HG02943 (cell line): ENCODE data around the gene SNPH.
"Not testable (repeated sequence)": the region's sequence is repeated elsewhere in the genome, so short reads cannot be mapped to it uniquely, and the experiment has no call there.

Experiments
- ATAC-seq: cut with Tn5 transposase; IDR thresholded peaks from one replicate; pipeline ENCODE4 v1.9.1; 2021; ENCODE audit warnings: mild to moderate bottlenecking, low read depth, moderate library complexity; ENCODE audit not compliant: unreplicated experiment

The SNPH gene, protein sequence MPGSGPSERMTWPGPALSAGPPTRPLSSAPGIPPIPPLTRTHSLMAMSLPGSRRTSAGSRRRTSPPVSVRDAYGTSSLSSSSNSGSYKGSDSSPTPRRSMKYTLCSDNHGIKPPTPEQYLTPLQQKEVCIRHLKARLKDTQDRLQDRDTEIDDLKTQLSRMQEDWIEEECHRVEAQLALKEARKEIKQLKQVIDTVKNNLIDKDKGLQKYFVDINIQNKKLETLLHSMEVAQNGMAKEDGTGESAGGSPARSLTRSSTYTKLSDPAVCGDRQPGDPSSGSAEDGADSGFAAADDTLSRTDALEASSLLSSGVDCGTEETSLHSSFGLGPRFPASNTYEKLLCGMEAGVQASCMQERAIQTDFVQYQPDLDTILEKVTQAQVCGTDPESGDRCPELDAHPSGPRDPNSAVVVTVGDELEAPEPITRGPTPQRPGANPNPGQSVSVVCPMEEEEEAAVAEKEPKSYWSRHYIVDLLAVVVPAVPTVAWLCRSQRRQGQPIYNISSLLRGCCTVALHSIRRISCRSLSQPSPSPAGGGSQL

DNA sequence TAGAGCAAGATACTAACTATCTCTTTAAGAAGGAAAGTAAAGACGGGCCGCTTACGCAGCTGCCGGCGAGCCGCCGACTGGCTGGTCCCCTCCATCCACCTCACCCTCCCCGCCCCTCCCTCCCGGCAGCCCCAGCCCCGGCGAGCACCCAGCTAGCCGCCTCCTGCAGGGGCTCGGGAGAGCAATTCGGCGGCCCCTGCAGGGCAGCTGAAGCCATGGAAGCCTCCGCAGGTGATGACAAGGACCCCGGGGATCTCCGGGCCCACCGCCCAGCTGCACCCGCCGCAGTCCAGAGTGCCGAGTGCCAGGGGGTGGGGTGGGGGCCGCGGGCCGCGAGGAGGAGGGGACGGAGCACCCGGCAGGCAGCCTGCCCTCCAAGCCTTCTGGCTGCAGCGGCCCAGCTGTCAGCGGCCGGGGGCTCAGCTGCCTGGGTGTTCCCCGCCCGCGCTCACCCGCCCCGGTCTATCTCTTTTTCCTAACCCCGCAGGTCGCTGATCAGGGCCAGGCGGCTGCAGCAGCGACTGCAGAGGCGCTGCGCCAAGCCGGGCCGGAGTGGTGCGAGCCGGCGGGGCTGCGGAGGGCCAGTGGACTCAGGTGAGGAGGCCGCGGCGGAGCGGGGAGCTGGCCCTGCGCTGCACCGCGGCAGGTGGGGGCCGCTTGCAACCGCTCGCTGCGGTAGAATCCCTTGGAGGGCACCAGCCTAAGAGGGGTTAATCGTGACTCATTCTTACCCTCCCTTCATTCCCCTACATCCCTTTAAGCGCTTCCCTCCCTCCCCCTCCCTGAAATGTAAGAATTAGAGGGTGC lies at the start of gene SNPH:
SNPH (plus strand) TSS at position 128 of the 807 bp plus-strand sequence. CDS start 29,946 bp downstream, outside the sequence.
- no peak for ATAC-seq

DNA sequence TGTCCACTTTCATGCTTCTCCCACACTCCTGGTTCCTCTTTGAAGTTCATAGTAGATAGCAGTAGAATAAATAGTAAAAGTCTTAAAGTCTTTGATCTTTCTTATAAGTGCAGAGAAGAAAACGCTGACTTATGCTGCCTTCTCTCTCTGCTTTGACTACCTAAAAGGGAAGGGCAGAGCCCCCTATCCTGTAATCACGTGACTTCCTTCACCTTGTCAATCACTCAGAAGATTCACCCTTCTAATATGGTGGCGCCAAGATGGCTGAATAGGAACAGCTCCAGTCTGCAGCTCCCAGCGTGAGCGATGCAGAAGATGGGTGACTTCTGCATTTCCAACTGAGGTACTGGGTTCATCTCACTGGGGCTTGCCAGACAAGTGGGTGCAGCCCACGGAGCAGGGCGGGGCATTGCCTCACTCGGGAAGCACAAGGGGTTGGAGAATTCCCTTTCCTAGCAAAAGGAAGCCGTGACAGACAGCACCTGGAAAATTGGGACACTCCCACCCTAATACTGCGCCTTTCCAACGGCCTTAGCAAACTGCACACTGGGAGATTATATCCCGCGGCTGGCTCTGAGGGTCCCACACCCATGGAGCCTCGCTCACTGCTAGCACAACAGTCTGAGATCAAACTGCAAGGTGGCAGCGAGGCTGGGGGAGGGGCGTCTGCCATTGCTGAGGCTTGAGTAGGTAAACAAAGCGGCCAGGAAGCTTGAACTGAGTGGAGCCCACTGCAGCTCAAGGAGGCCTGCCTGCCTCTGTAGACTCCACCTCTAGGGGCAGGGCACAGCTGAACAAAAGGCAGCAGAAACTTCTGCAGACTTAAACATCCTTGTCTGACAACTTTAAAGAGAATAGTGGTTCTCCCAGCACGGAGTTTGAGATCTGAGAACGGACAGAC lies 49.3 kb upstream of the SNPH start:
- not testable (repeated sequence) for ATAC-seq

GRCh38 chr20:1222750-1223149 lies 43.3 kb upstream of the SNPH start:
- ATAC-seq: not testable (repeated sequence)

DNA sequence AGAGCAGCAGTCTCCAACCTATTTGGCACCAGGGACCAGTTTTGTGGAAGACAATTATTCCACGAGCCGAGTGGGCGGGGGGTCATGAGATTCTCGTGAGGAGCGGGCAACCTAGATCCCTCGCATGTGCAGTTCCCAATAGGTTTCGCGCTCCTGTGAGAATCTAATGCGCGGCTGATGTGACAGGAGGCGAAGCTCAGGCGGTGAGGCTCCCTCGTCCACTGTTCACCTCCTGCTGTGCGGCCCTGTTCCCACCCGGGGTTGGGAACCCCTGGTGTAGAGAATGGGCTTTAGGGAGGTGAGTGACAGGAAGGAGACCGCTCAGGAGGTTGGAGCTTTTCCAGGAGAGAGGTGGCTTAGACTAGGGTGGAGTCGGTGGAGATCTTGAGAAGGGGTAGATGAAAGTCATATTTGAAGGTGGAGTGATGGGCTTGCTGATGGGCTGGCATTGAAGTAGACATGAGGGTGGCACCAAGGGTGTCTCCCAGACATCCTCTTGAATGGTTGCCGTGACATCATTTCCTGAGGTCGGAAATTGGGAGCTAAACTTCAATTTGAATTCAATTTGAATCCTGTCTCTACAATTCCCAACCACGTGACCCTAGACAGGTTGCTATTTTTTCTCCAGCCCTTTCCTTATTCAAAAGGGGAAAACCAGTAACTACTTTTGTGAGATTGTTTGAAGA lies 41.7 kb upstream of the SNPH start:
- no peak for ATAC-seq

DNA sequence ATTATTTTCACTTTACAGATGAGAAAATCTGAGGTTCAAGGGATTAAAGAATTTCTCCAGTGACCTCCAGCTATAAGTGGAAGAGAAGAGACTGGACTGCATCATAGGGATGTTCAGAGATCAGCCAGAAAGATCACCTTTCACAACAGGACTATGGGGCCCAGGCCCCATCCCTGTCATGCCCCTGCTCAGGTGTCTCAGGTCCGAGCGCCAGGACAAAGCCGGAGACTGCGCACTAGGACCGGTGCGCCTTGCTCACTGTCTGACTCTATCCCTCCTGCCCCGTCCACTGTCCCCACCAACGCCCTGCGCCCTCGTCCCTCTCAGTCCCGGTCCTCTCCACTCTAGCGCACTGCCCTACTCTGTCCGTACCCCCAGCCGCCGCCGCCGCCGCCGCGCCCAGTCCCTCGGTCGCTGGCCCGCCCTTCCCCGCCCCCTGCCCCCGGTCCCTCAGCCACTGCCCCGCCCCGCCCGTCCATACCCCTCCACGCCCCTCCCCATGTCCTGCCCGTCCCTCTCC lies 40.8 kb upstream of the SNPH start:
- no peak for ATAC-seq

DNA sequence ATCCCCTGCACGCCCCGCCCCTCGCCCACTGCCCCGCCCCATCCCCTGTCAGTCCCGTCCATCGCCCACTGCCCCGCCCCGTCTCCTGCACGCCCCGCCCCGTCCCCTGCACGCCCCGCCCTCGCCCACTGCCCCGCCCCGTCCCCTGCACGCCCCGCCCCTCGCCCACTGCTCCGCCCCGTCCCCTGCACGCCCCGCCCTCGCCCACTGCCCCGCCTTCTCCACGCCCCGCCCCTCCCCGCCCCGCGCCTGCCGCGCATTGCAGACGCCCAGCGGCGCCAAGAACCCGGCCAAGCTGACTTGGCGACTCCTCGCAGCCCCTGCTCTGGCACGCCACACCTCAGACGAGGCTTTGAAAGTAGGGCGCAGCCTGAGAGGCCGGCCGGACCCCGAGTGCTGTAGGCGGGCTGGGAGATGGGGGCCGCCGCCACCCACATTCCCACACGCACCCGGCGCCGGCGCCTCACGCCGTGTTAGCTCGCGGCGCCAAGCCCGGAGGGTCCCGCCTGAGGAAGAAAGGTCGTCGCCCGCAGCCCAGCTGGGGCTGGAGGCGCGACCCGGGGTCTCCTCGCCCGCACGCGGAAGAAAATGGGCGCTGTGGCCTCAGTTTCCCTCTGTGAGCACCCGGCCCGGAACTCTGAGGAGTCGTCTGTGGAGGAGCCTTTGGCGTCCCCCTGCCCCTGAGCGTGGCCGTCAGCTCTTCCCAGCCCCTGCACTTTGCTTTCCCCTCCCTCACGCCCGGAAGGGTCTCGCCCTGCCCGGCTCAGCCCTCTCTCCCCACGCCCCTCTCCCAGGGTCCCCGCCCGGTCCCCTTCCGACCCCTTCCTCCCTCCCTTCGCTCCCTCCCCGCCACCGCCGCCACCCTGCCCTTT lies 40.1 kb upstream of the SNPH start, which contains the start of gene RAD21L1:
RAD21L1 (plus strand) TSS at position 262 of the 872 bp plus-strand sequence. CDS start 2,410 bp downstream, outside the sequence.
- no peak for ATAC-seq

DNA sequence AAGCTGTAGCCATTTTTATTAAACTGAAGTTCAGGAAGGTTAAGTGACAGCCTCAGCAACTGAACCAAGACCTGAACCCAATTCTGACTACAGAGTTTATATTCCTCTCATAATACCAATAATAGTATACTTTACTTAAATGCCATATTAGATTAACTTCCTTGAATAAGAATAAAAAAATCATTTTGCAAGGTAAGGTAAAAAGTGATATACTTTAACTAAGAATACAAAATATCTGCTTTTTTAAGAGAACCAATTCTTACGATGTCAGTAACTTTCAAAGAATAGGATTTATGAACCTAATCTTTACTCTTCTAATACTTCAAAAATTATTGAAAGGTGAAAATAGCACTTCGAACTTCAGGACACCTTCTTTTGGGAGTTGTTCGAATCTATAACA lies 36.6 kb upstream of the SNPH start:
- ATAC-seq: no peak

GRCh38 chr20:1232286-1233111 lies 33.6 kb upstream of the SNPH start:
- ATAC-seq: no peak

DNA sequence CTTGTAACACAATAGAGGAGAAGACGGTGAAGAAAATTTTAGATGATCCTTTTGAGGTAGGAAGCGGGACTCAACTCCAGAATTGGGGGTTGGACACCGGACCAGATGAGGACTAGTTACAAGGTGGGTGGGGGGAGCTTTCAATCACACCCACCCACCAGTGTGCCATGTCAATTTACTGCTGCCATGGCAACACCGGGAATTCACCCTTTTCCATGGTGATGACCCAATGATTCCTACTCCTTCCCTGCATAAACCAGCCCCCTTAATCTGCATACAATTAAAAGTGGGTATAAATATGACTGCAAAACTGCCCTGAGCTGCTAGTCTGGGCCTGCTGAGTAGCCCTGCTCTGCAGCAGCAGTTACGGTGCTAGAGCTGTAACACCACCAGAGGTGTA lies 25.5 kb upstream of the SNPH start:
- ATAC-seq: no peak

DNA sequence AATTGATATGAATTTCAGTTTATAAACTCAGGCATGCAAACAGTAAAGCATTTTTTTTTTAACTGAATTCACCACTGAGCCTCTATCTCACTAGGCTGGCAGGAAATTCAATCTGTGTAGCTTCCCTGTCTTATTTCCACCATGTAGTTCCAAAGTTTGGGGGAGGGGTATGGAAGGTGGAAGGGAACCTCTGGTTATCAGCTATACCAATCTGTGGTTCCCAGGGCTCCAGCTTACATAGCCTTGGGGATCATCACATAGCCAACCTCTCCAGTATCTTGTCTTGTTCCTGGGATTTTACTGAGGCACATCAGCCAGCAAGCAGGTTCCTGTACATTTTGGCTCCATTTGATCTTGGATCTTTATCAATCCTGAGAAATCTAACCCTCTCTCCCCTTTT lies 24.6 kb upstream of the SNPH start:
- no peak for ATAC-seq

DNA sequence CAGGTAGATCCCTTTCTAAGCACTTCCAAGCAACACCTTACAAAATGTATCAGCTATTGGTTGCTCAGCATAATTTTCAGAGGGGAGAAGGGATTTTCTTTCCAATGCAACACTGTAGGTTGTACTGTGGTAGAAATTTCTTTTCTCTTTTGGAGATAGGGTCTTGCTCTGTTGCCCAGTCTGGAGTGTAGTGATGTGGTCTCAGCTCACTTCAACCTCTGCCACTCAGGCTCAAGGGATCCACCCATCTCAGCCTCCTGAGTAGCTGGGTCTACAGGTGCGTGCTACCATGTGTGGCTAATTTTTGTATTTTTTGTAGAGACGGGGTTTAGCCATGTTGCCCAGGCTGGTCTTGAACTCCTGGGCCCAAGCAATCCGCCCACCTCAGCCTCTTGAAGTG lies 24.0 kb upstream of the SNPH start:
- no peak for ATAC-seq

- no peak for ATAC-seq
Measured at GRCh38 chr20:1242530-1242929, 23.6 kb upstream of the SNPH start.

DNA sequence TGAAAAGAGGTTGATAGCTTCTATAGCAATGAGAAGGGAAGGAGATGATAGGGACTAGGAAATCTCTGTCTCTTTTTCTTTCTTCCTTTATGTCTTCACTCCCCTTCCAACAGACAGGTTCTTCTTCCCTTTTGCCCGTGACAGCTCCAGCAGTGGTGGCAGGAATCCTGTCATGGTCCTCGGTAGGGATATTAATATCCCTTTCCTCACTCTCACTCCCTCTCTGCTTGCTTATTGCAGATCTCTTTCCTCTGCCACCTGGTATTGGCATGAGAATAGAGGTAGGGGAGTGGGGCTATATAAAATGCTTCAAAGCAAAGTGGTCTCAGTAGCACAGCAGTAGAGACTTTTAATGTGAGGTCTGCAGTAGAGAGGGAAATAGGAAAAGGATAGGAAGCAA lies 20.5 kb upstream of the SNPH start:
- no peak for ATAC-seq

GRCh38 chr20:1247689-1248088 lies 18.4 kb upstream of the SNPH start:
- ATAC-seq: no peak

DNA sequence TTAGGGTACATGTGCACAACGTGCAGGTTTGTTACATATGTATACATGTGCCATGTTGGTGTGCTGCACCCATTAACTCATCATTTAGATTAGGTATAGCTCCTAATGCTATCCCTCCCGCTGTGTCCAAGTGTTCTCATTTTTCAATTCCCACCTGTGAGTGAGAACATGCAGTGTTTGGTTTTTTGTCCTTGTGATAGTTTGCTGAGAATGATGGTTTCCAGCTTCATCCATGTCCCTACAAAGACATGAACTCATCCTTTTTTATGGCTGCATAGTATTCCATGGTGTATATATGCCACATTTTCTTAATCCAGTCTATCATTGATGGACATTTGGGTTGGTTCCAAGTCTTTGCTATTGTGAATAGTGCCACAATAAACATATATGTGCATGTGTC lies 15.8 kb upstream of the SNPH start:
- not testable (repeated sequence) for ATAC-seq

DNA sequence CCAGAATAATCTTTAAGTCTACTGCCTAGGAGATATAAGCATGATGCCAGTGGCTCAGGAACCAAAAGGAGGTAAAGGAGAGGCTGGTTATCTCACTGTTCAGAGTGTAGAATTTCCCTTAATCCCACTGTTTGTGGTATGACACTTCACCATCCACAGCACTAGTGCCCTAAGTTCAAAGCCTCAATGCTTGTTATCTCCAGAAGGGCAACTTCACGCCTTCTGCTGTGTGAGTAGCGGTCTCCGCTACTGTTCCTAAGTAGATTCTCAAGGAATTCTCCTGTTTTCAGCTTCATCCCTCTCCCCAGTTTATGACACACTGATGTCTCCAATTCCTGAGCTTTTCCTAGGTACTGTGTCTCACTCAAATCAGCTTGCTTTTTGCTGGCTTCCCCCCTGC lies 13.7 kb upstream of the SNPH start:
- no peak for ATAC-seq

DNA sequence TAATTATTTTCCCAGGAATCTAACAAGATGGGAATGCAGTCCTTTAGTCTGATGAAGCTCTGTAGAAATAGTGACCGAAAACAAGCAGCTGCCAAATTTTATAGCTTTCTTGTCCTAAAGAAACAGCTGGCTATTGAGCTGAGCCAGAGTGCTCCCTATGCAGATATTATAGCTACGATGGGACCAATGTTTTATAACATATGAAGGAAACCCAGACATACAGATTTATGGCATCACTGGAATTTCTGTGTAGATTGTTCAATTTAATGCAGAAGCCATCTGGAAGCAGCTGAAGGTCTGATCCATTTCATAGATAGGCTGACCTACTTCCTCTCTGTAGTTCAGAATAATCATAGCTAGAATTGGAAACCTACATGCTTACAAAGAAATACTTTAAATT lies 11.8 kb upstream of the SNPH start:
- ATAC-seq: no peak

DNA sequence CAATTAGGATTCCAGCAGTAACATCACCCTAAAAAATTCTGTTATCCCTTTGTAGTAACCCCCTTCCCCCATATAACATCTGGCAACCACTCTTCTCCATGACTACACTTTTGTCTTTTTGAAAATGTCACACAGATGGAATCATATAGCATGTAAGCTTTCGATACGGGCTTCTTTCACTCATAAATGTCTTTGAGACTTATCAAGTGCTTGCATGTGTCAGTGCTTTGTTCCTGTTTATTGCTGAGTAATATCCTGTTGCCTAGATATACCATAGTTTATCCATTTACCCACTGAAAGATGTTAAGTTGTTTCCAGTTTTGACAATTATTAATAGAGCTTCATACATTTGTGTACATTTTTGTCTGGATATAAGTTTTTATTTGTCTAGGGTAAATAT lies 10.4 kb upstream of the SNPH start:
- ATAC-seq: no peak
